Measurements from ENCODE around the gene VPS45. TPM values are rescaled to one million over a fixed set of nuclear protein-coding genes. Genes with fewer than 3 reads are reported as not detected.

Gene VPS45
- total and polyA plus RNA-seq, 2 of the 8 experiments (the other 6 are each of a cell fraction or from before 2014, with no cell fraction given): 19.1 to 27.6 TPM

DNA sequence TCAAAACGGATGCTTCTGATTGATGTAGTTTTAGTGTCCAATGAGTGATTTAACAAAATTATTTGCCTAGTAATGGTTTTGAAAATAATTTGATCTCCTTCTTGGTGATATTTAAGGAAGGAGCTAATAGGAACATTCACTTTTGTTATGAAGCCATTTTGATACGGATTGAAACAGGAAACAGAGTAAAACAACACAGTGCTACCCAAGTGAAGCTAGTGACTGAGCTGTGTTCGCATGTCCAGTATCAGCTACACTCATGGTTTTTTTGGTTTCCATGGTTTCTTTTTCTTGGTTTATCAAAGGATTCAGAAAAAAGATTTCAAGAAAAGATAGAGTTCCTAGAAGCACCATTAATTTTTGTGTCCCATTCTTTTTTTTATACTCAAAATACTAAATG is 42.0 kb downstream of the VPS45 start (continued):
- TF ChIP-seq, protein P1, sequence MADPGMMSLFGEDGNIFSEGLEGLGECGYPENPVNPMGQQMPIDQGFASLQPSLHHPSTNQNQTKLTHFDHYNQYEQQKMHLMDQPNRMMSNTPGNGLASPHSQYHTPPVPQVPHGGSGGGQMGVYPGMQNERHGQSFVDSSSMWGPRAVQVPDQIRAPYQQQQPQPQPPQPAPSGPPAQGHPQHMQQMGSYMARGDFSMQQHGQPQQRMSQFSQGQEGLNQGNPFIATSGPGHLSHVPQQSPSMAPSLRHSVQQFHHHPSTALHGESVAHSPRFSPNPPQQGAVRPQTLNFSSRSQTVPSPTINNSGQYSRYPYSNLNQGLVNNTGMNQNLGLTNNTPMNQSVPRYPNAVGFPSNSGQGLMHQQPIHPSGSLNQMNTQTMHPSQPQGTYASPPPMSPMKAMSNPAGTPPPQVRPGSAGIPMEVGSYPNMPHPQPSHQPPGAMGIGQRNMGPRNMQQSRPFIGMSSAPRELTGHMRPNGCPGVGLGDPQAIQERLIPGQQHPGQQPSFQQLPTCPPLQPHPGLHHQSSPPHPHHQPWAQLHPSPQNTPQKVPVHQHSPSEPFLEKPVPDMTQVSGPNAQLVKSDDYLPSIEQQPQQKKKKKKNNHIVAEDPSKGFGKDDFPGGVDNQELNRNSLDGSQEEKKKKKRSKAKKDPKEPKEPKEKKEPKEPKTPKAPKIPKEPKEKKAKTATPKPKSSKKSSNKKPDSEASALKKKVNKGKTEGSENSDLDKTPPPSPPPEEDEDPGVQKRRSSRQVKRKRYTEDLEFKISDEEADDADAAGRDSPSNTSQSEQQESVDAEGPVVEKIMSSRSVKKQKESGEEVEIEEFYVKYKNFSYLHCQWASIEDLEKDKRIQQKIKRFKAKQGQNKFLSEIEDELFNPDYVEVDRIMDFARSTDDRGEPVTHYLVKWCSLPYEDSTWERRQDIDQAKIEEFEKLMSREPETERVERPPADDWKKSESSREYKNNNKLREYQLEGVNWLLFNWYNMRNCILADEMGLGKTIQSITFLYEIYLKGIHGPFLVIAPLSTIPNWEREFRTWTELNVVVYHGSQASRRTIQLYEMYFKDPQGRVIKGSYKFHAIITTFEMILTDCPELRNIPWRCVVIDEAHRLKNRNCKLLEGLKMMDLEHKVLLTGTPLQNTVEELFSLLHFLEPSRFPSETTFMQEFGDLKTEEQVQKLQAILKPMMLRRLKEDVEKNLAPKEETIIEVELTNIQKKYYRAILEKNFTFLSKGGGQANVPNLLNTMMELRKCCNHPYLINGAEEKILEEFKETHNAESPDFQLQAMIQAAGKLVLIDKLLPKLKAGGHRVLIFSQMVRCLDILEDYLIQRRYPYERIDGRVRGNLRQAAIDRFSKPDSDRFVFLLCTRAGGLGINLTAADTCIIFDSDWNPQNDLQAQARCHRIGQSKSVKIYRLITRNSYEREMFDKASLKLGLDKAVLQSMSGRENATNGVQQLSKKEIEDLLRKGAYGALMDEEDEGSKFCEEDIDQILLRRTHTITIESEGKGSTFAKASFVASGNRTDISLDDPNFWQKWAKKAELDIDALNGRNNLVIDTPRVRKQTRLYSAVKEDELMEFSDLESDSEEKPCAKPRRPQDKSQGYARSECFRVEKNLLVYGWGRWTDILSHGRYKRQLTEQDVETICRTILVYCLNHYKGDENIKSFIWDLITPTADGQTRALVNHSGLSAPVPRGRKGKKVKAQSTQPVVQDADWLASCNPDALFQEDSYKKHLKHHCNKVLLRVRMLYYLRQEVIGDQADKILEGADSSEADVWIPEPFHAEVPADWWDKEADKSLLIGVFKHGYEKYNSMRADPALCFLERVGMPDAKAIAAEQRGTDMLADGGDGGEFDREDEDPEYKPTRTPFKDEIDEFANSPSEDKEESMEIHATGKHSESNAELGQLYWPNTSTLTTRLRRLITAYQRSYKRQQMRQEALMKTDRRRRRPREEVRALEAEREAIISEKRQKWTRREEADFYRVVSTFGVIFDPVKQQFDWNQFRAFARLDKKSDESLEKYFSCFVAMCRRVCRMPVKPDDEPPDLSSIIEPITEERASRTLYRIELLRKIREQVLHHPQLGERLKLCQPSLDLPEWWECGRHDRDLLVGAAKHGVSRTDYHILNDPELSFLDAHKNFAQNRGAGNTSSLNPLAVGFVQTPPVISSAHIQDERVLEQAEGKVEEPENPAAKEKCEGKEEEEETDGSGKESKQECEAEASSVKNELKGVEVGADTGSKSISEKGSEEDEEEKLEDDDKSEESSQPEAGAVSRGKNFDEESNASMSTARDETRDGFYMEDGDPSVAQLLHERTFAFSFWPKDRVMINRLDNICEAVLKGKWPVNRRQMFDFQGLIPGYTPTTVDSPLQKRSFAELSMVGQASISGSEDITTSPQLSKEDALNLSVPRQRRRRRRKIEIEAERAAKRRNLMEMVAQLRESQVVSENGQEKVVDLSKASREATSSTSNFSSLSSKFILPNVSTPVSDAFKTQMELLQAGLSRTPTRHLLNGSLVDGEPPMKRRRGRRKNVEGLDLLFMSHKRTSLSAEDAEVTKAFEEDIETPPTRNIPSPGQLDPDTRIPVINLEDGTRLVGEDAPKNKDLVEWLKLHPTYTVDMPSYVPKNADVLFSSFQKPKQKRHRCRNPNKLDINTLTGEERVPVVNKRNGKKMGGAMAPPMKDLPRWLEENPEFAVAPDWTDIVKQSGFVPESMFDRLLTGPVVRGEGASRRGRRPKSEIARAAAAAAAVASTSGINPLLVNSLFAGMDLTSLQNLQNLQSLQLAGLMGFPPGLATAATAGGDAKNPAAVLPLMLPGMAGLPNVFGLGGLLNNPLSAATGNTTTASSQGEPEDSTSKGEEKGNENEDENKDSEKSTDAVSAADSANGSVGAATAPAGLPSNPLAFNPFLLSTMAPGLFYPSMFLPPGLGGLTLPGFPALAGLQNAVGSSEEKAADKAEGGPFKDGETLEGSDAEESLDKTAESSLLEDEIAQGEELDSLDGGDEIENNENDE (IDR thresholded peaks at IDR 0.05; ENCODE audit: insufficient replicate concordance, low read length): no peak
- TF ChIP-seq SP1 (IDR thresholded peaks at IDR 0.05; ENCODE audit: low read depth, low read length): no peak
- no peak for TF ChIP-seq BACH1 (IDR thresholded peaks at IDR 0.05; ENCODE audit: low read length)
- no peak for TF ChIP-seq TEAD4 (IDR thresholded peaks at IDR 0.05; ENCODE audit: low read depth, low read length)
- no peak for TF ChIP-seq TAF7 (optimal IDR thresholded peaks at IDR 0.05; ENCODE audit: borderline replicate concordance, low read depth, low read length)
- TF ChIP-seq NANOG (IDR thresholded peaks at IDR 0.05; ENCODE audit: insufficient read depth, low read depth, low read length, poor library complexity, severe bottlenecking): no peak
- no peak for TF ChIP-seq POLR2A (IDR thresholded peaks at IDR 0.05; ENCODE audit: control extremely low read depth in 1 of 2, low read depth in 2 of 2, low read length in 2 of 2)
- no peak for TF ChIP-seq GTF2F1 (IDR thresholded peaks at IDR 0.05; ENCODE audit: borderline replicate concordance, low read depth, low read length)
- no peak for TF ChIP-seq POLR2AphosphoS5 (IDR thresholded peaks at IDR 0.05; ENCODE audit: low read depth, low read length)

Data from H1 (cell line).